GM19467 (cell line): Measurements from ENCODE around the gene SSC5D.

Experiments
- ATAC-seq: cut with Tn5 transposase; IDR thresholded peaks from one replicate; pipeline ENCODE4 v1.9.1; 2021; ENCODE audit warnings: mild to moderate bottlenecking, moderate library complexity; ENCODE audit not compliant: unreplicated experiment

SSC5D gene

DNA sequence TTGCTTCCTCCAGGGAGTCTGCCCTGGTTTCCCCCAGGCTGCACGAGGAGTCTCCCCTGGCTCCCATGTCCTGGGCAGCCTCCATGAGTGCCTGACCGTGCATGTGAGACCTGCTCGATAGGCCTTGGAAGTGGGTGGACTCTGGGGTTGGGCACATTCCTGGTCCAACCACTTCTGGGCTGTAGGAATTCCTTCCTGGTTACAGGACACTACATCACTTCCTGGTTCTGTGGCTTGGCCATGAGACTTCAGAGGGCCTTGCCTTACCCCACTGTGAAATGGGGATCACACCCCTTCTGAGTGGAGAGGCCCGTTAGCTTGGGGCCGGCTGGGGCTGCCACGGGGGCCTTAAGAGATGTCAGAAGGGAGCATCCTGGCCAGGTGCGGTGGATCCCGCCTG, 15.8 kb upstream of the SSC5D start:
- ATAC-seq = no peak

DNA sequence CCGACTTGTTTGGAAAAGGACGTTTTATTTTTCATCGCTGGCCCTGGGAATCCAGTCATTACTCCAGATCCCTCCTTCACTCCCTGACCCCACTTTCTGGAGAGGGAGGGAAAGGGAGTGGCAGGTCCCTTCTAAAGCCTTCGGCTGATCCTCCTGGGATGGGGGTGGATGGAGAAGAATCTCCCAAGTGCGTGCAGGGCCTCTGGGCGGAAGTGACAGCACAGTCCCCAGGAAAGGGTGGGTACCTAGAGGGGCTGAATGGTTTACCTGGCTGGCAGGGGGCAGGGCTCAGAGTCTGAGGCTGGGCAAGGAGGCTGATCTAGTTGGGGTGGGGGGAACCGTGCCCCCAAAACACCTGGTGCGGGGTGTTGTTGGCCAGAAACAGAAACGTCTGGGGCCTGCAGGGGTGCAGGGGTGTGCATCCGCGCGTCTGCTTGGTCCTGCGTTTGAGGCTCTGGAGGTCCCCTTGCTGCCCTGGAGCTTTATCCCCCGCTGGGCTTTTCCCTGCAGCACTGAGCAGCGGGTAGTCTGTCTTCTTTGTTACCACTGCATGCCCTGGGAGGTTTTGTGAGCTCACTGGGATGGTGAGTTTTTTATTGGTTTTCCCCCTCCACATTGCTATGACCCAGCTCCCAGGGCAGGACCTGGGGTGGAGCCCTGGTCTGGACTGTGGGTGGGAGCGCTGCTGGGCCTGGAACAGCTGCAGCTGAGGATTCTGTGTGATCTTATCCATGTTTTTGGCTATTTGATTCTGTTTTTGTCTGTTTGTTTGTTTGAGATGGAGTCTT, 14.8 kb upstream of the SSC5D start:
- ATAC-seq = no peak

DNA sequence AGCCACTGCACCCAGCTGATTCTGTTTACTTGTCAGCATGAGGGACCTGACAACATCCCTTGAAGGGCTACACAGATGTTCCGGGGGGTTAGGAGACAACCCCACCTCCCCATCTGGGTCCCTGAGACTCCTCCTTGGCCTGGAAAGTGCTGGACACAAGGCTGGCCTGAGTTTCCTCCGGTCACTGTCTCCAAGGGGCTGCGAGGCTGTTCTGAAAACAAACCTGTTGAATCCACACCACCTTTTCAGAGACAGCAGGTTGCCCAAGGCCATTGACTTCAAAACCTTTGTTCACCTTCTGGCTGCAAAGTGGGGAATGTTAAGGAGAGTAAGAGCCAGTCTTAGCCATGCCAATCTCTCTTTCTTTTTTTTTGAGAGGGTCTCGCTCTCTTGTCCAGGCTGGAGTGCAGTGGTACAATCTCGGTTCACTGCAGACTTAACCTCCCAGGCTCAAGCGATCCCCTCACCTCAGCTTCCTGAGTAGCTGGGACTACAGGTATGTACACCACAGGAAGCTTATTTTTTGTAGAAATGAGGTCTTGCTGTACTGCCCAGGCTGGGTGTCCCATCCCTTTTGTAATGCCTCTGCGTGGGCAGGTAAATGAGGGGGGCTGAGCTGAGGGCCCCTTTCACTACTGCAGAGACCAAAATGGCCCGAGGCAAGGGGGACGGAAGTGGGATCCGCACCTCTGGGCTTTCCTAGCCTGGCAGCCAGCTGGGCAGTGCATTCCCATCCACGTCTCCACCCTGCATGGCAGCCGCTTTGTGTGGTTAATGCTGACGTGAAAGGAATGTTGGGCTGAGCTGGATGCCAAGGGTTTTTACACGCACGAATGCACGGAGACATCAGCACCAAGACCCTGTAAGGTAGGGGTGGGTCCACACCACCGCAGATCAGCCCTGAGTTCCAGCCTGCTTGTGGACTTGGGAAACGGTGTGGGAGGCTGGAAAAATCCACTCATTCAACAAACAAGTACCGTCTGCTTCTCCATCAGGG, 13.7 kb upstream of the SSC5D start:
- ATAC-seq = no peak

DNA sequence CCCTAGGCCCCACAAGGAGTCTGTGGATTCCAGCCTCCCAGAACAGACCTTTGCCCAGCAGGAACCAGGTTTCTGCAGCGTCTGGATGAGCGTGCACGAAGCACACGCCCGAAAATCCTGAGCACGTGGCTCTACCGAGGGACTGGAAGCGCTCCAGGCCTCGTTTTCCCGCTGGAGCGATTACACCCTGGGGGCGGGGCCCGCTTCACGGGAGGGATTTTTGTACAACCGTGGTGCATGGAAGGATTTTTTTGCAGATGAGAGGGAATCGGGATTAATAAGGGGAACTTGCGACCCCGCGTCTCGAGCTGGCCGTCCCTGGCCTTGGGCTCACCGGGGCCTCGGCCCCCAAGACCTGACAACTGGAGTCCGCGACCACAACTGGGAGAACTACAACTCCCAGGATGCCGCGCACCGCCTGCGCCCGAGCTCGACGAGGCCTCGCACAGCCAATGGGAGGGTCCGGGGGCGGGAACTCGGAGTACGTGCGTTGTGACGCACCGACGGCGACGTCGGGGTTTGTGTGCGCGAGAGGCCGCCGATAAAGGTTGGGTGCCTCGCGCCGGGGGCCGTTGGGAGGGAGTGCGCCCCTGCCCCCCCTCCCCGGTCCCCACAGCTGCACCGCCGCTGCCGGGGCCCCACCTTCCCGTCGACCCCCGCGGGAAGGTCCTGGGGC, 12.0 kb upstream of the SSC5D start, which contains the start of gene ZNF628:
TSS of gene ZNF628 (plus strand) at position 518 of the 676 bp plus-strand sequence. CDS start 3,294 bp downstream, outside the sequence.
- peak; percentile 91 for ATAC-seq

DNA sequence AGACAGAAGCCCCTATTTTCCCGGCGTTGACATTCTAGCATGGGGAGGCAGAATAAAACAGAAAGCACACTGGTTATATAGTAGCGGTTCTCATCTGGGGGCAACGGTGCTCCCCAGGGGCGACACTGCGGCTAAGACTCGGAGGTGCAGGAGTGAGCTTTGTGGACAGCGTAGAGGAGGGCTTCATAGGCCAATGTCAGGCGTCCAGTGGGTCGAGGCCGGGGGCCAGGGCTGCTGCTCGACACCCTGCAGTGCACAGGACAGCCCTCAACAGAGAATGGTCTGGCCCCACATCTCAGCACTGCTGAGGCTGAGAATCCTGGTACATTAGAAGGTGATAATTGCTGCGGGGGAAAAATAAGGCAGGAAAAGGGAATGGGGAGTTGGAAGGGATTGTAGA, 10.3 kb upstream of the SSC5D start:
- ATAC-seq = no peak

DNA sequence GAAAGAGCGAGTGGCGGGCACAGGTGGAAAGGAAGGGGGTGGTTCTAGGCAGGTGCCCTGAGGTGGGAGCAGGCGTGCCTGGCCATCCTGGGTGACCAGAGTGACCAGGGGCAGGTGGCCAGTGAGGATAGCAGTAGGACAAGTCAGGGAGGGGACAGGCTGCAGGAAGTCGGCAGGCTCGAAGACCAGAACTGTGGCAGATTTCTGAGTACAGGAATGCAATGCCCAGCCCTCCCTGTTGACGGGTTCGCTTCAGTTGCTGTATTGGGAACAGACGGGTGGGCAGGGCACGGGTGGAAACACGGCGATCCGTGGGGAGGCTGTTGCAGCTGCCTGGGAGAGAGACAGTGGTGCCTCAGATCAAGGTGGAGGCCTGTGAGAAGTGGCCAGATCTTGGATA, 9.9 kb upstream of the SSC5D start:
- ATAC-seq = no peak

DNA sequence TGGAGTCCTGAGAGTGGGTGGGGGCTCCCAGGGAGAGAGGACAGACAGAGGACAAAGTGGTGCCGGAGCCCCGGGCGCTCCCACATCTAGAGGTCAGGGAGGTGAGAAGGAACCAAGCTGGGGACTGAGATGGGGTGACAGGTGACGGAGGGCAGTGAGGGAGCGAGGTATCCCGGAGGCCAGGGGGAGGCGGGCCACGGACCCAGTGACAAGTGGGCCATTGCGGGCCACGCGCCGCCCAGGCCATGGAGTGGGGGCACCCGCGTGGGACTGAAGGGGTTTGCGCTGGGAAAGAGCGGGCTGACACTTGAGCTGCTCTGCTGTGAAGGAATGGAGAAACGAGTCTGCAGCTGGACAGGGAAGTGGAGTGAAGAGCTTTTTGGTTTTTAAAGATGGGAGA, 9.2 kb upstream of the SSC5D start:
- ATAC-seq = no peak

DNA sequence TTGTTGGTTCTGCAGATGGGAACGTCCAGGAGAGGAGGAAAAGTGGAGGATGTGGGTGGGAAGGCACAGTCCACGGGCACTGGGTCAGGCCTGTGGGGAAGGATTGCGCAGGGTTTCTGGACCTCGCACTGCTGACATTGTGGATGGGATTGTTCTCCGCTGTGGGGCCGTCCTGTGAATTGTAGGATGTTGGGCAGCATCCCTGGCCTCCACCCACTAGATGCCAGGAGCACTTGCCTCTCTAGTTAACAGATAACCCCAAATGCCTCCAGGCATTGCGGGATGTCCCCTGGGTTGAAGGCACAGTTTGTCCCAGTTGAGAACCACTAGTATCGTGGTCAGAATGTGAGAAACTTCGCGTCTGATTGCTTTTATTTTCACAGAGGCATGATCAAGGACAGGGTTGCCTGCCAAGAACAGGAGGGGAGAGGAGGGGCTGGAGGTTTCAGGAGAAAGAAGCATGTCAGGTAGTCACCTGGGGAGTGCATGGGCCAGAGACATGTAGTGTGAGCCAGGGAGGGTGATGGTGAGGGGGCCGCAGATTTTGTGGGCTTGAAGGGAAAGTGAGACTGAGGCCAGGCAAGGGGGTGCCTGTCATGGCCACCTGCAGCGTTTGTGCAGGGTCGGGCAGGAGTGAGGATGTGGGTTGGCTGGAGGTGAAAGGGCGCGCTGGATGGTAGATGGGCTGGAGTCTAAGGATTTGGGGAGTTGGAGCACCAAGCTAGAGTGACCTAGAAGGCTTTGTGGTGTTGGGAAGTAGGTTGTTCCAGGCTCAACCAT, 8.6 kb upstream of the SSC5D start:
- no peak for ATAC-seq

DNA sequence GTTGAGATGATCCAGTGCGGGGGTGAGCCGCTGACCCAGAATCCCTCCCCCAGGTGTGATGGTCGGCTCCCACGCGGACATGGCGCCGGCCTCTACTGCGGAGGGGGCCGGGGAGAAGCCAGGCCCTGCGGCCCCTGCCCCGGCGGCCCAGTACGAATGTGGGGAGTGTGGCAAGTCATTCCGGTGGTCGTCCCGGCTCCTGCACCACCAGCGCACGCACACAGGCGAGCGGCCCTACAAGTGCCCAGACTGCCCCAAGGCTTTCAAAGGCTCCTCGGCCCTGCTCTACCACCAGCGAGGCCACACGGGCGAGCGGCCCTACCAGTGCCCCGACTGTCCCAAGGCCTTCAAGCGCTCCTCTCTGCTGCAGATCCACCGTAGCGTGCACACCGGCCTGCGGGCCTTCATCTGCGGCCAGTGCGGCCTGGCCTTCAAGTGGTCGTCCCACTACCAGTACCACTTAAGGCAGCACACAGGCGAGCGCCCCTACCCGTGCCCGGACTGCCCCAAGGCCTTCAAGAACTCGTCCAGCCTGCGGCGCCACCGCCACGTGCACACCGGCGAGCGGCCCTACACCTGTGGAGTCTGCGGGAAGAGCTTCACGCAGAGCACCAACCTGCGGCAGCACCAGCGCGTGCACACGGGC, 7.0 kb upstream of the SSC5D start:
- no peak for ATAC-seq

DNA sequence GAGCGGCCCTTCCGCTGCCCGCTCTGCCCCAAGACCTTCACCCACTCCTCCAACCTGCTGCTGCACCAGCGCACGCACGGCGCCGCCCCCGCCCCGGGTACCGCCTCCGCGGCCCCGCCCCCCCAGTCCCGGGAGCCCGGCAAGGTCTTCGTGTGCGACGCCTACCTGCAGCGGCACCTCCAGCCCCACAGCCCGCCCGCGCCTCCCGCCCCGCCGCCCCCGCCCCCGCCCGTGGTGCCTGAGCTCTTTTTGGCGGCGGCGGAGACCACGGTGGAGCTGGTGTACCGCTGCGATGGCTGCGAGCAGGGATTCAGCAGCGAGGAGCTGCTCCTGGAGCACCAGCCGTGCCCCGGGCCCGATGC, 6.5 kb upstream of the SSC5D start:
- no peak for ATAC-seq

DNA sequence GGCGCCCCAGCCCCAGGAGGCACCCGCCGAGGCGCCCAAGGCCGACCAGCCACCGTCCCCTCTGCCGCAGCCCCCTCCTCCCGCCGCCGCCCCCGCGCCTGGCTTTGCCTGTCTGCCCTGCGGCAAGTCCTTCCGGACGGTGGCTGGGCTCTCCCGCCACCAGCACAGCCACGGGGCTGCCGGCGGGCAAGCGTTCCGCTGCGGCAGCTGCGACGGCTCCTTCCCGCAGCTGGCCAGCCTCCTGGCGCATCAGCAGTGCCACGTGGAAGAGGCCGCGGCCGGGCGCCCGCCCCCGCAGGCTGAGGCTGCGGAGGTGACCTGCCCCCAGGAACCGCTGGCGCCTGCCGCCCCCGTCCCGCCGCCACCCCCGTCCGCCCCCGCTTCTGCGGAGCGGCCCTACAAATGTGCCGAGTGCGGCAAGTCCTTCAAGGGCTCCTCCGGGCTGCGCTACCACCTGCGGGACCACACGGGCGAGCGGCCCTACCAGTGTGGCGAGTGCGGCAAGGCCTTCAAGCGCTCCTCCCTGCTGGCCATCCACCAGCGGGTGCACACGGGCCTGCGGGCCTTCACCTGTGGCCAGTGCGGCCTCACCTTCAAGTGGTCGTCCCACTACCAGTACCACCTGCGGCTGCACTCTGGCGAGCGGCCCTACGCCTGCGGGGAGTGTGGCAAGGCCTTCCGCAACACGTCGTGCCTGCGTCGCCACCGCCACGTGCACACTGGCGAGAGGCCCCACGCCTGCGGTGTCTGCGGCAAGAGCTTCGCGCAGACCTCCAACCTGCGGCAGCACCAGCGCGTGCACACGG, 5.9 kb upstream of the SSC5D start:
- no peak for ATAC-seq

DNA sequence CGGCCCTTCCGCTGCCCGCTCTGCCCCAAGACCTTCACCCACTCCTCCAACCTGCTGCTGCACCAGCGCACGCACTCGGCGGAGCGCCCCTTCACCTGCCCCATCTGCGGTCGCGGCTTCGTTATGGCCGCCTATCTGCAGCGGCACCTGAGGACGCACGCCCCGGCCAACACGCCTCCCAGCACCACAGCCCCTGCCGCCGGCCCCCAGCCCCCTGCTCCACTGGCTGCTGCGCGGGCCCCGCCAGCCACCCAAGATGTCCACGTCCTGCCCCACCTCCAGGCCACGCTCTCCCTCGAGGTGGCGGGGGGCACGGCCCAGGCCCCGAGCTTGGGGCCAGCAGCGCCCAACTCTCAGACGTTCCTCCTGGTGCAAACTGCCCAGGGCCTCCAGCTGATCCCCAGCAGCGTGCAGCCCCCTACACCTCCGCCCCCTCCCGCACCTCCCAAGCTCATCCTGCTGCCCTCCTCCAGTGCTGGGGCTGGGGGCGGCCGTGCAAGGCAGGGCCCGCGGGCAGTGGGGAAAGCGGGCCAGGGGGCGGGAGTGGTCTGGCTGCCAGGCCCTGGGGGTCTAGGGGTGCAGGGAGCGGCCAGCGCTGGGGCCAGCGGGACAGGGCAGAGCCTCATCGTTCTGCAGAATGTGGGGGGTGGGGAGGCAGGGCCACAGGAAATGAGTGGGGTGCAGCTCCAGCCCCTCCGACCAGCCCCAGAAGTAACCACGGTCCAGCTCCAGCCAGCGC, 5.1 kb upstream of the SSC5D start:
- no peak for ATAC-seq

DNA sequence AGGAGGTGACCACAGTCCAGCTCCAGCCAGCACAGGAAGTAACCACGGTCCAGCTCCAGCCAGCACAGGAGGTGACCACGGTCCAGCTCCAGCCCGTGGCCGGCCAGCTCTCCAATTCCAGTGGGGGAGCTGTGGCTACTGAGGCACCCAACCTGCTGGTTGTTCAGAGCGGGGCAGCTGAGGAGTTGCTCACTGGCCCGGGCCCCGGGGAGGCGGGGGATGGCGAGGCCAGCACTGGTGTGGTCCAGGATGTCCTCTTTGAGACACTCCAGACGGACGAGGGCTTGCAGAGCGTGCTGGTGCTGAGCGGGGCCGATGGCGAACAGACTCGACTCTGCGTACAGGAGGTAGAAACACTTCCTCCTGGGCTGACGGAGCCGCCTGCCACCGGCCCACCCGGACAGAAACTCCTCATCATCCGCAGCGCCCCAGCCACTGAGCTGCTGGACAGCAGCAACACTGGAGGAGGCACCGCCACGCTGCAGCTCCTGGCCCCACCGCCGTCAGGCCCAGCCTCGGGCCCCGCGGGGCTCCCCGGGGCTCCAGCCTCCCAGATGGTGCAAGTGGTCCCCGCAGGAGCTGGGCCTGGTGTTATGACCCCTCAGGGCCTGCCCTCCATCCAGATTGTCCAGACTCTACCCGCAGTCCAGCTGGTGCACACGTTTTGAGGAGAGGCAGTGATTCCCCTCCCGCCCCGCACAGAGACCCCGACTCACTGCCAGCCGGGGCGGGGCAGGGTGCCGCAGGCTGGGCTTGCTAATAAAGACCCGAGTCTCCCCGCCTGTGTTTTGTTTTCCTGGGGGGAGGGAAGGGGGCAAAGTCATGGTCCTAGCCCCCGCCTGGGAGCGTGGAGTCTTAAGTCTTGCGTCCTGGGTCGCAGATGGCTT, 4.3 kb upstream of the SSC5D start:
- ATAC-seq = no peak

DNA sequence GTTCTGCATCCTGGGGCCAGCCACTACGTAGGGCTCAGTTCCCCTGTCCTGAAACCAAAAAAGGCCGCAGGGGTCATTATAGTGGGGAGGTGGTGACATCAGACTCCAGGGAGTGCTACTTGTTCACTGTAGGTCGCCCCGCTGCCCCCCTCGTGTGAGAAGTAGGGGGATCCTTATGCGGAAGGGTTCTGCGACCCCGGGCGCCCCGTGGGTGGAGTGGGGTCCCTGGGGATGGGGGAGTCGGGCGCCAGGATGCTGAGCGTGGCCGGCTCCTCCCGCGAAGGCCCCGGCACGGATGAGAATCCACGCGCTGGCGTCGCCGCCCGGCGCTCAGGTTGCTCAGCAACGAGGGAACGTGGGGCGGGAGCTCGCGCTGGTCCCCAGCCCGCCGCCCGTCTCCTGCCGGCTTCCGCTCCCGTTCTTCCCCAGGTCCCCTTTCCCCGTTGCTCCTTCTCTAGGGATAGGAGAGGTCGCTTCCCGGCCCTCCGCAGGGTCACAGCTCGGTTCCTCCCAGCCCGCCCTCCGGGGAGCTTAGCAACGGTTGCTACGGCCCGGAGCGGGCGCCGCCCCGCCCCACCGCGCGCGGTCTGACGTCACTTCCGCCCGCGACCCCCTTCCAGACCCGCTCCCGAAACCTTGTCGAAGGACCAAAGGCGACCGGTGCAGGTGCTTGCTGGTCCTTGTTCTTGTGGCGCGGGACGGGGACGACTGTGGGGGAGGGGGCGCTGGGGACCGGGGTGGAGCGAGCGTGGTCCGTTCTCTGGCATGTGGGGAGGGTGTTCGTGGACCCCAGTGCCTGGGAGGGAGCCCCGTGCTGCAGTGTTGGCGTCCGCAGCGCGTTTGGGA, 3.4 kb upstream of the SSC5D start, which contains the start of gene NAT14:
TSS of gene NAT14 (plus strand) at position 596 of the 846 bp plus-strand sequence. CDS start 521 bp downstream, outside the sequence.
- no peak for ATAC-seq

DNA sequence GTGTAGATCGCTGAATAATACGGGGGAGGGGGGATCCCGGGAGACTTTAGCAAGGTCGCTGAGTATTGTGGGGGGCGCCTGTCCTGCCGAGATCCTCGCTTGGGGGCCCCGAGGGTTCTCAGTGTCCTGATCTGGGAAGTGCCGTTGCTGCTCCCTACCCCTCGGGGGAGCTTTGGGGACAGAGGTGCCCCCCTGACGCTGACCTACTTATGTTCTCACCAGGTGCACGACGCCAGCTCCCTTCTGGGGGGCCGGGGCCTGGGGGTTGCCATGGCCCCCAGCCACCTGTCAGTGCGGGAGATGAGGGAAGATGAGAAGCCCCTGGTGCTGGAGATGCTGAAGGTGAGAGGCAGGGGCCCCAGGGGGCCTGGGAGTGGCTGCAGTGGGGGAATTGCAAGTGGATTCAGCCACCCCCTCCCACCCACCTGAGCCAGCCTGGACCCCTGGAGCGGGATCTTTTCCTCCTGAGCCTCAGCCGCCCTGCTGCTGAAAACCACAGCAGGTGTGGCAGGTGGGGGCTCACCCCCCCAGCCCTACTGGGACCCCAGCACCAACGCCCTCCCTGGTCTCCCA, 2.7 kb upstream of the SSC5D start:
- no peak for ATAC-seq
